AG09319 (cell line): ENCODE results near the gene CYB5B.
A peak's percentile ranks its signal among the peaks of the same experiment; 100 is the strongest.

ENCODE experiments used
- DNase-seq: peaks from one replicate; pipeline ENCODE4 v3.0.0-alpha.2; 2010; ENCODE audit warnings: low read depth; ENCODE audit errors: extremely low read depth
- CTCF ChIP-seq: IDR thresholded peaks from 2 replicates; pipeline ENCODE4 v1.5.1; 2011; ENCODE audit warnings: low read depth, mild to moderate bottlenecking, inconsistent platforms, low read length, moderate library complexity

CYB5B gene, protein sequence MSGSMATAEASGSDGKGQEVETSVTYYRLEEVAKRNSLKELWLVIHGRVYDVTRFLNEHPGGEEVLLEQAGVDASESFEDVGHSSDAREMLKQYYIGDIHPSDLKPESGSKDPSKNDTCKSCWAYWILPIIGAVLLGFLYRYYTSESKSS

GRCh38 chr16:69424053-69424934, at the start of gene CYB5B:
Gene CYB5B (plus strand): TSS chr16:69424619. CDS start chr16:69424684, 65 bp downstream.
- peak; percentile 2 for TF ChIP-seq CTCF

GRCh38 chr16:69376393-69377059, 47.9 kb upstream of the CYB5B start:
- no peak for DNase-seq
- no peak for TF ChIP-seq CTCF

More at GRCh38 chr16:69424053-69424934, at the start of gene CYB5B:
- DNase-seq: peak; percentile 92

- TF ChIP-seq CTCF: no peak
- DNase-seq: no peak
Observed at GRCh38 chr16:69378036-69378435, 46.4 kb upstream of the CYB5B start.

- no peak for DNase-seq
- TF ChIP-seq CTCF: no peak
Observed at GRCh38 chr16:69378760-69379159, 45.7 kb upstream of the CYB5B start.

DNA sequence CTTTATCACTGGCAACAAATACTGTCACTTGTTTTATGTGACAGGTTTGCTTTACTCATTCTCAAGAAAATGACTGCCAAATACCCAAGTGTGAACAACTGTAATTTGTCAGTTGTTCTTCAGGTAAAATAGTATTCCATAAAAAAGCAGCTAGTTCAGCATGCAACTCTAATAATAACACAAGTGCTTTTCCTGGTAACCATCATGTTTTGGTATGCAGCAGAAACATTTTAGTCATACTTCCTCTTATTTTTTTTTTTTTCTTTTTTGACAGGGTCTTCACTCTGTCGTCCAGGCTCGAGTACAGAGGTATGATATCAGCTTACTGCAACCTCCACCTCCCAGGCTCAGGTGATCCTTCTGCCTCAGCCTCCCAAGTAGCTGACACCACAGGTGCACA, 43.2 kb upstream of the CYB5B start:
- DNase-seq: no peak
- TF ChIP-seq CTCF: no peak

GRCh38 chr16:69382421-69382820, 42.0 kb upstream of the CYB5B start:
- TF ChIP-seq CTCF: no peak

GRCh38 chr16:69384974-69385373, 39.4 kb upstream of the CYB5B start:
- DNase-seq: no peak
- TF ChIP-seq CTCF: no peak

More at GRCh38 chr16:69382421-69382820, 42.0 kb upstream of the CYB5B start:
- no peak for DNase-seq
